Skeletal muscle tissue (tissue), 4 donors: Measurements from ENCODE around the gene ZBTB38. TPM values are rescaled to one million over a fixed set of nuclear protein-coding genes. Genes with fewer than 3 reads are reported as not detected.

Experiments used
- H3K27ac ChIP-seq: one replicate; pipeline ENCODE4 v1.7.0; 2013; ENCODE audit warnings: mild to moderate bottlenecking, low read depth, low read length, inconsistent platforms
- H3K27me3 ChIP-seq, 3 donors: one replicate each; pipeline ENCODE4 v1.7.0; 2013; ENCODE audit warnings: low read length in 3 of 3; ENCODE audit not compliant: control insufficient read depth in 3 of 3, insufficient read depth in 3 of 3
- H3K36me3 ChIP-seq, 3 donors: one replicate each; pipeline ENCODE4 v1.7.0; 2013; ENCODE audit warnings: low read length in 3 of 3; ENCODE audit not compliant: control insufficient read depth in 3 of 3, insufficient read depth in 3 of 3
- H3K4me1 ChIP-seq, 3 donors: one replicate each; pipeline ENCODE4 v1.7.0; 2013; ENCODE audit warnings: low read length in 3 of 3, mild to moderate bottlenecking in 3 of 3; ENCODE audit not compliant: control insufficient read depth in 3 of 3, insufficient read depth in 3 of 3
- H3K4me3 ChIP-seq, 3 donors: one replicate each; pipeline ENCODE4 v1.7.0; 2013; ENCODE audit warnings: low read length in 3 of 3
- H3K9ac ChIP-seq, 3 donors: one replicate each; pipeline ENCODE4 v1.7.0; 2013; ENCODE audit warnings: low read length in 3 of 3, mild to moderate bottlenecking in 3 of 3, moderate library complexity in 2 of 3, low read depth in 1 of 3
- H3K9me3 ChIP-seq, 3 donors: one replicate each; pipeline ENCODE4 v1.7.0; 2013; ENCODE audit warnings: low read length in 3 of 3; ENCODE audit not compliant: control insufficient read depth in 3 of 3
- total RNA-seq: library from RNA; depleted of rRNA; stranded (reverse); fragments of >200 nt; gene quantifications from one replicate; pipeline ENCODE4 v1.2.3, GENCODE V29; 2014
- donor health status: Osteomylitis.

The ZBTB38 gene
- total RNA-seq, 1 donor from 2014 or later = 29.7 TPM

GRCh38 chr3:141341536-141341935 is 26.8 kb upstream of the ZBTB38 start:
- Histone ChIP-seq H3K27me3 (no peaks in the 10 kb centered on the region), H3K4me1 (no peaks in the 10 kb centered on the region), H3K4me3 (no peak overlapping the region), H3K9ac (no peak overlapping the region), H3K36me3 (no peaks in the 10 kb centered on the region), H3K9me3 (no peaks in the 10 kb centered on the region), H3K27ac (no peak overlapping the region)

- Histone ChIP-seq H3K9ac (no peak overlapping the region), H3K9me3 (no peaks in the 10 kb centered on the region), H3K27ac (no peak overlapping the region), H3K4me3 (no peak overlapping the region), H3K4me1 (no peaks in the 10 kb centered on the region), H3K36me3 (no peaks in the 10 kb centered on the region), H3K27me3 (no peaks in the 10 kb centered on the region)
Observed at GRCh38 chr3:141342386-141342785, 25.9 kb upstream of the ZBTB38 start.

DNA sequence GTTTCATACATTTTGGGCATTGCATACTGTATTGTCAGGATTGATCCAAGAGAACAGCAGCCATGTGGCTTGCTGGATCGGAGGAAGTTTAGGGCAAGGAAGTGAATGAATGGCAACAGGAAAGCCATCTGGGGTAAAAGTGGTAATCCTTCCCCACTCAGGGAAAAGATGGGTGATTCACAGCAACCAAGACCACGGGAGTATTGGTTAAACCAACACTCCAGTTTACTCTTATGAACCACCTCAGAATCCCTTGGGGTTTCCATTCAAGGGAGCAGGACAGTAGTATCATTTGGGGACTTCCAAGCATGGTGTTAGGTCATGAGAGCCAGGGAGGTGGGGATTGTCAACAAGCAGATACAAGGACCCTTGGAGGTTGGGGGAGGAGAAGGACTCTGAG is 25.2 kb upstream of the ZBTB38 start:
- Histone ChIP-seq H3K27ac (no peak overlapping the region), H3K36me3 (no peaks in the 10 kb centered on the region)

GRCh38 chr3:141343865-141344271 is 24.4 kb upstream of the ZBTB38 start:
- Histone ChIP-seq H3K27ac (no peak overlapping the region), H3K4me3 (no peak overlapping the region)

More for the DNA sequence above, 25.2 kb upstream of the ZBTB38 start:
- H3K9ac ChIP-seq = no peak overlapping the region
- no peak overlapping the region for H3K4me3 ChIP-seq
- no peaks in the 10 kb centered on the region for H3K27me3 ChIP-seq
- H3K4me1 ChIP-seq = no peaks in the 10 kb centered on the region
- no peaks in the 10 kb centered on the region for H3K9me3 ChIP-seq

GRCh38 chr3:141345528-141345927 is 22.8 kb upstream of the ZBTB38 start:
- H3K9me3 ChIP-seq = no peaks in the 10 kb centered on the region
- no peaks in the 10 kb centered on the region for H3K4me1 ChIP-seq
- no peak overlapping the region for H3K9ac ChIP-seq
- H3K27me3 ChIP-seq = no peaks in the 10 kb centered on the region
- H3K4me3 ChIP-seq = no peak overlapping the region
- H3K27ac ChIP-seq = no peak overlapping the region
- H3K36me3 ChIP-seq = no peaks in the 10 kb centered on the region

More at GRCh38 chr3:141343865-141344271, 24.4 kb upstream of the ZBTB38 start:
- Histone ChIP-seq H3K27me3 (no peaks in the 10 kb centered on the region), H3K9me3 (no peaks in the 10 kb centered on the region), H3K9ac (no peak overlapping the region), H3K36me3 (no peaks in the 10 kb centered on the region), H3K4me1 (no peaks in the 10 kb centered on the region)

DNA sequence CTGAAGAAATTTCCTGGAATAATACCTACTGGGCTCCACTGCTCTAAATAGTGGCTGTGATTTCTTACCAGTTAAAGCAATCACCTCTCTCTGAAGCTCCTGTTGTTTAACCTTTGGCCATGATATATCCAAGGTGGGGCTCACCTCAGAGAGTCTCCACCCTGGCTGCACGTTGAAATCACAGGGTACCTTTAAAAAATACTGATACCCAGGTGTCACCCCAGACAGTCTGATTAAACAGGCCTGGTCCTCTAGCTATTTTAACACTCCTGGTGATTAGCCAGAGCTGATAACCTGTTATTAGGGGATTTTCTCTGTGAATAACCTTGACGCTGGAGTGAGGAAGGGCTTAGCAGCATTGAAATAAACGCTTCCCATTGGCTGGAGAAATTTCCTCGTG is 22.3 kb upstream of the ZBTB38 start:
- Histone ChIP-seq H3K4me3 (no peak overlapping the region), H3K27me3 (no peaks in the 10 kb centered on the region), H3K9me3 (no peaks in the 10 kb centered on the region), H3K36me3 (no peaks in the 10 kb centered on the region), H3K27ac (no peak overlapping the region), H3K4me1 (no peaks in the 10 kb centered on the region), H3K9ac (no peak overlapping the region)

DNA sequence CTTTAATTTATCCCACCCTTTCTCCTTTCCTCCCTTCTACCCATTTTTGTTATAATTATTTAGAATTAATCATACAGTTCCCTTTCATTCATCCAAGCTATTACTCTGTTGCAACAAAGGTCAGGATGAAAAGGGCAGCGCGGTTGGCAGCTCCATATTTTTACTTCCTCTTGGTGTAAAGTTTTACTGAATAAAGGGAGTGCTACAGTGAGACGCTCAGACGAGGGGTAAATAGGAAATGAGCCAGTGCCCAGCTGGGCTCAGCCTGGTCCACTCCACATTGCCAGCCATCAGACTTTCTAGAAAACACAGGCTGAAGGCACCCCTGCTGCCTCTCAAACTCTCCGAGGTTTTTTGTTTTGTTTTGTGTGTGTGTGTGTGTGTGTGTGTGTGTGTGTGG is 21.9 kb upstream of the ZBTB38 start:
- H3K27me3 ChIP-seq = no peaks in the 10 kb centered on the region
- no peak overlapping the region for H3K9ac ChIP-seq
- H3K4me1 ChIP-seq = no peaks in the 10 kb centered on the region
- H3K9me3 ChIP-seq = no peaks in the 10 kb centered on the region
- H3K27ac ChIP-seq = no peak overlapping the region
- H3K4me3 ChIP-seq = no peak overlapping the region
- no peaks in the 10 kb centered on the region for H3K36me3 ChIP-seq

DNA sequence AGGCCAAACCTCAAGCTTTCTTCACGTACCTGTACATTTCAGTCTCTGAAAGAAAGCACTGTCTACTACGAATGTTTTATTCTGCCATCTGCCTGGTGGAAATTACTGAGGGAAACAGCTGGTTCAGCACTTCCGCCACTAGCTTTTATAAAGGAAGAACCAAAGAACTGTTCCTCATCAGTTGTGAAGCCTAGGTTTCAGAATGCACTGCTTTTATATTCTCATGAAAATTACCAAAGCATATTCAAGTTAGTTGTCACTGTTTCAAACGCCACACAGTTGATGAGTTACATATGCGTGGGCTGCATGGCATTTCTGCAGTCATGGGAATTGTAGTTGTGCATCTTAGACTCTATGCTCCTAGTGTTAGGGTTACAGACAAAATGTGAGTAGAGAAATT is 21.5 kb upstream of the ZBTB38 start:
- H3K4me3 ChIP-seq = no peak overlapping the region
- H3K9me3 ChIP-seq = no peaks in the 10 kb centered on the region
- no peaks in the 10 kb centered on the region for H3K27me3 ChIP-seq
- no peak overlapping the region for H3K27ac ChIP-seq
- no peaks in the 10 kb centered on the region for H3K36me3 ChIP-seq
- H3K4me1 ChIP-seq = no peaks in the 10 kb centered on the region
- H3K9ac ChIP-seq = no peak overlapping the region

- H3K9ac ChIP-seq = no peak overlapping the region
- H3K36me3 ChIP-seq = no peaks in the 10 kb centered on the region
- no peaks in the 10 kb centered on the region for H3K4me1 ChIP-seq
- H3K9me3 ChIP-seq = no peaks in the 10 kb centered on the region
- no peak overlapping the region for H3K4me3 ChIP-seq
- H3K27me3 ChIP-seq = no peaks in the 10 kb centered on the region
- H3K27ac ChIP-seq = no peak overlapping the region
Observed at GRCh38 chr3:141348837-141349236, 19.5 kb upstream of the ZBTB38 start.

DNA sequence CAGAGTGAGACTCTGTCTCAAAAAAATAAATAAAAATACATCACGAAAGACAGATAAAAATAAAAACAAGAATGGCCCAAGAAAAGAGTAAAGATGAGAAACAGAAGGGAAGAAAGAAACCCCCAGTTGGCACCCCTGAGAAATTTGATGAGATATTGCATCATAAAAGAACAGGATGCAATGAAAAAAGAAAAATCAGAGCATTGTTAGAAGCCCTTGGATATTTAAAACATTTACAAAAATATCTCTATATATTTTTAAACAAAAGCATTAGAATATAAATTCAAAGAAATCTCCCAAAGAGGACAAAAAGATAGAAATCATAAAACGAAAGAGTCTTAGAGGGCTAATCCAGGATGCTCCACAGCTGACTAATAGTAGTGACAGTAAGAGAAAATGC is 18.6 kb upstream of the ZBTB38 start:
- Histone ChIP-seq H3K27me3 (no peaks in the 10 kb centered on the region), H3K4me1 (no peaks in the 10 kb centered on the region), H3K36me3 (no peaks in the 10 kb centered on the region), H3K9ac (no peak overlapping the region), H3K4me3 (no peak overlapping the region), H3K27ac (no peak overlapping the region), H3K9me3 (no peaks in the 10 kb centered on the region)

DNA sequence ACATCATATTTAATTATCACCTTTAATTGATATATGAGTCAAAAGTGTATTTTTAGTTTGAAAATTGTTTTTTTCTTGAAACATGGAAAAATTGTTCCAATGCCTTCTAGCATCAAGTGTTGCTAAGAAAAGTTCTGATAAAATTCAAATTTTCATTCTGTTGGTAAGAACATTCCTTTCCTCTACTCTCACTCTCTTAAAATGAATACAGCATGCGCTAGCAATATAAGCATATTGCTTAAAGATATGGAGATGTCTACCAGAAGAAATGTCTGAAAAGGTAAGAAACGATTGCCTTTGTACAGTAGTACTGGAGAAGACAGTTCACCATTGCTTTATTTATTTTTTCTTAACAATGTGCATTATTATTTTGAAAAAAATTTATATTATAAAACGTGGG is 17.6 kb upstream of the ZBTB38 start:
- H3K9me3 ChIP-seq = no peaks in the 10 kb centered on the region
- H3K4me3 ChIP-seq = no peak overlapping the region
- no peaks in the 10 kb centered on the region for H3K27me3 ChIP-seq

More for the DNA sequence above, 17.6 kb upstream of the ZBTB38 start:
- no peaks in the 10 kb centered on the region for H3K36me3 ChIP-seq
- H3K9ac ChIP-seq = no peak overlapping the region
- H3K27ac ChIP-seq = no peak overlapping the region
- no peaks in the 10 kb centered on the region for H3K4me1 ChIP-seq
